Activated CD4-positive, alpha-beta T cell treated with anti-CD3 and anti-CD28 coated beads, Interleukin-2, amount 50 U/mL, for 1 hour (primary cell): ENCODE results near the gene RRAD.

Experiments used
- DNase-seq: peaks from one replicate; pipeline ENCODE4 v3.0.0-alpha.2; 2020

RRAD gene

GRCh38 chr16:66931665-66932064, 6.3 kb upstream of the RRAD start:
- DNase-seq: no peak

DNA sequence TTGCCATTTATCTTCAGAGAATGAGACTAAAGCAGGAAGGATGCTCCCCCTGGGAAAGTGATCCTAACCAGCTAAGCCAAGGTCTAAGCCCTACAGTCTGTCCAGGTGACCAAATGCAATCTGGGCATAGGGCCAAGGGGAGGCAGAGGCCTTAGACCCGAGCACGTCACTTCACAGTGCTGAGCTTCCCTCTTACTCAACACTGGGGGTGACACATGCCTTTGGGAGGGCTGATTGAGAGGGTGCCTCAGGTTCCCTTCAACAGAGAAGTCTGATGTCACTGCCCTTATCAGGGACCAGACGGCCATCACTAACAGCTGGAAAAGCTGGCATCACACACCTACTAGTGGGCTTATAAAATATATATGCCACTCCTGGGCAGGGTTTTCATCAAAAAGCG, 4.9 kb upstream of the RRAD start:
- no peak for DNase-seq

DNA sequence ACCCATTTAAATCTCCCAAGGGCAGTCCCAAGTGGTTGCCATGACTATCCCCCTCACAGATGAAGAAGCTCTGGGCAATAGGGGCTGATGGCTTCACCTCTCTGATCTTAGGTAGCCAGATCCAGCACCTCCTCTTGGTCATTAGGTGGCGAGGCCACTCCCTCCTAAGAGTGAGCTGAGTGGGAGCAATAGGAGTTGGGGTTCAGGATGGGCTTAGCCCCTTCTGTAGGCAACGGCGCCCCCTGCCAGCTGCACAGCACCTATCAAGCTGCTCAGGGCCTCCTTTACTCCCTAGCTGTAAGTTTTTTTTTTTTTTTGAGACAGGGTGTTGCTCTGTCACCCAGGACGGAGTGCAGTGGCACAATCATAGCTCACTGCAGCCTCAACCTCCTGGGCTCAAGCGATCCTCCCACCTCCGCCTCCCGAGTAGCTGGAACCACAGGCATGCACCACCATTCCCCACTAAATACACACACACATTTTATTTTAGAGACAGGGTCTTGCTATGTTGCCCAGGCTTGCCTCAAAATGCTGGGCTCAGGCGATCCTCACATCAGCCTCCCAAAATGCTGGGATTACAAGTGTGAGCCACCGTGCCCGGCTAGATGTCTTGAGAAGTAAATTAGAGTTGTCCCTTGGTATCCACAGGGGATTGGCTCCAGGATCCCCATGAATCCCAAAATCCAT, 3.5 kb upstream of the RRAD start:
- DNase-seq: peak; percentile 25

GRCh38 chr16:66927918-66928649, 2.7 kb upstream of the RRAD start:
- no peak for DNase-seq

DNA sequence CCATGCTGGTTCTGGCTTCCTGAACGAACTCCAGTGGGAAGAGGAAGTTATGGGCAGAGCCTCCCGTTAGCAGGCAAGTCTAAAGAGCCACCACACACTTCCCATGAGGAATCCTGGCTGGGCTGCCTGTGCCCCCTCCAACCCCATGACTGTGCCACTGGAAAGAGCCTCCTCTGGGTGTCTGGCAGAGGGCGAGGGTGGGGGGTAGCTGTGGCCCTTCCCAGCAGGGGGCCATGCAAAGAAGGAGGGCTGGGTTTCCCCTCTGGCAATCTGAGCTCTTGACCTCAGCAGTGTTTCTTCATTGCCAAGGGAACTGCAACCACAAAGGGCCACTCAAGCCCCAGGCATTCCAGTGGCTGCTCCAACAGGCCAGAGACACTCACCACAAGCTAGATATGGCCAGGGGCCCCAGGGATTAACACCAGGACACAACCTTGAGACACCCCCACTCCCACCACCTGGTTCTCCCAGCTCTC, 1.7 kb upstream of the RRAD start:
- no peak for DNase-seq

DNA sequence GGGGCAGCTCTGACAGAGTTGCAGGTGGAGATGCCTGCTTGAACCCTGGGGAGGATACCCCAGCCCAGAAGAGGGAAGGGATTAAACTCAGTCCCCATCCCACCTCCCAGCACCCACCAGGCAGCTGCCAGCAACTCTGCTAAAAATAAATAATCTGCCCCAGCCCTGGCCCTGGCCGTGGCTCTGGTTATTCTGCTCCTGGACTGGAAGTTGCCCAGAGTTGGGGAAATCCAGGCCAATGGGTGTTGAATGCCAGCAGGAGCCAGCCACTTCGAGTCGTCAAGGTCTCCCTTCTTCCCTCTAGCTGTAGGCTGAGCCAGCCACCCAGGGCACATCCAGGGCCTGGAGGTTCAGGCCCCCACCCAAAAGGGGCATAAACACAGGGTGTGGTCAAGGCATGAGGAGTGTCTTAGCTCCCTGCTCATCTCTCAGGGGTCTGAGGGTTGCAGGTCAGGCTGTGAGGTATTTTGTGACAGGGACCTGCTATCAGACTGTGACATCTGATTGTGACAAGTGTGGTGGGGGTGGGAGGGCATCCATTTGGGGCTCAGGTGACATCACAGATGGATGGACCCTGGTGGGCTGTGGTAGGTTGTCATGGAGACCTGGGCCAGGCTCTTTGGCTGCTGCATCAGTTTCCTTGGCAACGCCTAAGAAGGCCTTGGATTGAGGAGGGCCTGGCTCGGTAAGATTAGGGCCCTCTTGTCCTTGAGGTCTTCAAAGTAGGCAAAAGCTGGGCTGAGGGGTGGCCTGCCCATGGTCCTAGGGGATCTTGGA, 1.0 kb upstream of the RRAD start:
- no peak for DNase-seq

DNA sequence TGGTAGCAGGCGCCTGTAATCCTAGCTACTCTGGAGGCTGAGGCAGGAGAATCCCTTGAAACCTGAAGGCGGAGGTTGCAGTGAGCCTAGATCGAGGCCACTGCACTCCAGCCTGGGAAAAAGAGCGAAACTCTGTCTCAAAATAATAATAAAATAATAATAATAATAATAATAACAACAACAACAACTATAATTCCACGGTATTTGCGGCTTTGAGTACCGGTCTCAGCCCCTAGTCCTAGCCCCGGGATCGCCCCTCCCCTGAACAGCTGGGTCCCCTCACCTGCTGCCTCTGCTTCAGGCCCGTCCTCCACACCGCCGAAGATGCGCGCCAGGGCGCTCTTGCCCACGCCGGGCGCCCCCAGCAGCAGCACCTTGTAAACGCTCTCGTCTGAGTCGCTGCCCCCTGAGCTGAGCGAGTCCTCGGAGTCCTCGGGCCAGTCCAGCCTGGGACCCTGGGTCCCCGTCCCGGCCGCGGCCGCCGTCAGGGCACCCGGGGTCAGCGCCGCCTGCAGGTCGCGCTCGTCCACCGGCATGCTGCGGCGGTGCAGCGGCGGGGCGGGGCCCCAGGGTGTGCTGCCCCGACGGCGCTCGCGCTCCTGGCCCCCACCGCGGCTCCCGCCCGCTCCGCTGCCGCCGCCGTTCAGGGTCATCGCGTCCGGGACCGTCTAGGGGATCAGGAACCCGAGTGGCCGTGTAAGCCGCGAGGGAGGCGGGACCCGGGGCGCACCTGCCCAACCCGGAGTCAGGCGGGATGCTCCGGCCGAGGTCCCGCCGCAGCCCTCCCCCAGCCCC, 611 bp downstream of the RRAD start:
- peak; percentile 32 for DNase-seq

- DNase-seq: no peak
Measured at GRCh38 chr16:66923866-66924265, 1.5 kb downstream of the RRAD start.

DNA sequence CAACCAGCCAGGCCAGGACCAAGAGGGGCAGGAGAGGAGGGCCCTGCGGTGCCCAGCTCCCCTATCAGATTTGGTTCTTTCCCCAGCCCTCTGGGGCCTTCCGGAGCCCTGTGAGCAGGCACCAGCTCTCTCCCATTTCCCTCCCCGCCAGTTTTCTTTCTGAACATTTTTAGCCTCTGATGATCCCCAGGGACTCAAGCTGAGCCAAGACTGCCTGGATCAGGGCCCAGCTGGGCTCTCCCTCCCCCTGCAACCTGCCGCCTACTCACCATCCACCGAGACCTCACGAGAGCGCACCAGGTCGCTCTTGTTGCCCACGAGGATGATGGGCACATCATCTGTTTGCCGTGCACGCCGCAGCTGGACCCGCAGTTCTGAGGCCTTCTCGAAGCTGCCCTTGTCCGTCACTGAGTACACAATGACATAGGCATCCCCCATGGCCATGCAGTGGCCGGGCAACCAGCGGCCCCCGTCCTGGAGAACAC, 2.0 kb downstream of the RRAD start:
- DNase-seq: no peak

GRCh38 chr16:66921729-66922450, 3.4 kb downstream of the RRAD start:
- no peak for DNase-seq

GRCh38 chr16:66920924-66921680, 4.2 kb downstream of the RRAD start:
- no peak for DNase-seq

- no peak for DNase-seq
Measured at GRCh38 chr16:66920299-66920590, 5.1 kb downstream of the RRAD start.

GRCh38 chr16:66919569-66920298, 5.6 kb downstream of the RRAD start:
- no peak for DNase-seq

DNA sequence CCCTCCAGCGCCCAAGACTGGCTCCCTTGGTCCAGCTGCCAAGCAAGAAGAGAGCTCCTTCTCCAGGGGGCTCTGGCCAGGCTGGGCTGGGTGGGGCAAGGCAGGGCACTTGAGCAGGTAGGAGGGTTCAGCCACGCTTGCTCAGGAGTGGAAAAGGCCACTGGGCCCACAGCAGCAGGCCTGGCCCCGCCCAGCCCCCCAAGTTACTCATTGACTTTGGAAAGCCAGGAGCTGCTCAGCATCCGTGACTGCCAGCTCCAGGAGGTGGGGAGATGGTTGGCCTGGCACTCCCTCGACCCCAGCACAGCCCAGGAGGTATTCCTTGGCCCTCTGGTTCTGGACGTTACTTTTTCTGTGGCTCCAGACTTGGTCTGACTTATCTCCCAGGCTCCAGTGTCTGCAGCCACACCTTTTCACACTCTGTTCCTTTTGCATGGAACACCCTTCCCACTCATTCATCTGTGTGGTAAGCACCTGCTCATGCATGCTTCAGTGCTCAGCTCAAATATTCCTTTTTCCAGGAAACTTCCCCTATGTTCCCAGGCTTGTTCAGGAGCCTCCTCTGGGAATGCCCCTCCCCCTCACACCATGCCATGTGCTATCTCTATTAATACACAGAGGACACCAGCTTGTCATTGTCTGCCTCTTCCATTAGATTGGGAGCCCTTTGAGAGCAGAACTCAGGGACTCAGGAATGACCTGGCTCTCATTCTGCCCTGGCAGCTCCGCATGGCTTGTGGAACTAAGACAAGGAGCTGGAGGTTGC, 6.3 kb downstream of the RRAD start, which contains the start of gene CDH16:
Gene CDH16, minus strand, starts transcription at position 83 of the 766 bp plus-strand sequence. CDS start 820 bp downstream, outside the sequence.
- no peak for DNase-seq

DNA sequence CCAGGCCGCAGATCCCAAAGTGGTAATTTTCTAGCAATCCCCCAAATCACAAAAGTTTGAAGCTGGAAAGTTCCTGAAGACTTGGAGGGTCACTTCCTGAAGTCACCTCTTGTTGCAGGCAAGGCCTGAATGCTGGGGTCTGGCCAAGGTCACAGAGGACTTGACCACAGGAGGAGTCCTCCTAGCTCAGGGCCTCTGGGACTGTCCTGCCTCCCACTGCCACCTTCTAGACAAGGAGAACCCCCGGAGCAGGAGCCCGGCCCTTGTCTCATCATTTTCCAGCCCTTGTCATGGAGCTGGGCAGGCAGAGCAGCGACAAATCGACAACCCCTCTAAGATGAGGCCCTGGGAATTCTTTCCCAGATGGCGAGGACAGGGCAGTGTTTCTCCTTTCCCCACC, 7.0 kb downstream of the RRAD start:
- DNase-seq: no peak

GRCh38 chr16:66917741-66918140, 7.6 kb downstream of the RRAD start:
- DNase-seq: no peak

- no peak for DNase-seq
Measured at GRCh38 chr16:66916518-66916917, 8.8 kb downstream of the RRAD start.

DNA sequence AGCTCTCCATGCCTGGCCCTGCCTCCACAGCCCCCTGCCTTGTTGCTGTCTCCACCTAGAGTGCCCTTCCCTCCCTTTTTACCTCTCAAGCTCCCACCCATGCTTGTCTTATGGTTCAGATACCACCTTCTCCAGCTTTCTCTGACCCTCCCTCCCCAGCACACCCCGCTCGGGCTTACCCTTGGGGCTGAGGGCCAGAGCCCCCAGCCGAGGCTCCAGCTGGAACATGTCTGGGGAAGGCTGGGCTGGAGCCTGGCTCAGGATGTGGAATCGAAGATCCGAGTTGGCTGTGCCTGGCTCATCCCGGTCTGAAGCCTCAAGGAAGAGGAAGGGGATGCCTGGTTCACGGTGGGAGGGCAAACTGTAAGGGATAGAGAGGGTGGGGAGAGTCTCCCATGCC, 10.3 kb downstream of the RRAD start:
- DNase-seq: no peak

GRCh38 chr16:66914541-66914940, 10.8 kb downstream of the RRAD start:
- DNase-seq: no peak

DNA sequence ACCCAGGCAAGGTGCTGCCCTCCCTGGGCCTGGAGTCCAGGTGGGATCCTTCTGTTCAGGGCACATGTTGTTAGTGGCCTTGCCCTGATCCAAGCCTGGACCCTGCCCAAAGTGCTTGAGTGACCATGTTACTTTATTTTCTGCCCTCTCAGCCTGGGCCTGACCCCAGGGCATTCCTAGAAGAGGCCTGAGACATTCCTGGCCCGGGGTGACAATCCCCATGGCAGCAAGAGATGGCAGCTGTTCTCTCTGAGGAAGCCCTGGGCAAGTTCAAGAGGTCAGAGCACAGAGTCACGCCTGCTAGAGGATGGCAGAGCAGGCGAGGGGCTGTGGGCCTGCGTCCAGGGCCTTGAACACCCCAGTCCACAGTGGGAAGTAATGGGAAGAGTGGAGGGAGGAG, 11.6 kb downstream of the RRAD start:
- no peak for DNase-seq
